Gastroesophageal sphincter (tissue), 3 donors: ENCODE measurements around the gene APBA1.

Experiments used
- CTCF ChIP-seq, 4 experiments: fragments of 200-600 bp in 2 of 4; fragments of 450-650 bp in 2 of 4; sonication (generic) in 1 of 4; IDR thresholded peaks; one replicate each; pipeline ENCODE4 v1.5.1; 2017 to 2019; ENCODE audit warnings: antibody characterized with exemption in 4 of 4, mild to moderate bottlenecking in 2 of 4, moderate library complexity in 2 of 4
- POLR2AphosphoS5 ChIP-seq: sonication (generic); formaldehyde crosslinking; IDR thresholded peaks from one replicate; pipeline ENCODE4 v1.6.1; 2017; ENCODE audit warnings: antibody characterized with exemption

GRCh38 chr9:69548681-69549080 is 123.5 kb downstream of the APBA1 start:
- no peak for TF ChIP-seq CTCF (IDR thresholded peaks at IDR 0.05)
- TF ChIP-seq POLR2AphosphoS5 = no peak
